Stimulated activated CD8-positive, alpha-beta memory T cell treated with anti-CD3 and anti-CD28 coated beads, Interleukin-7, amount 100 ng/mL, for 48 hours (primary cell): ENCODE measurements around the gene FKBP11.

Experiments used
- DNase-seq, 2 donors: peaks; one replicate each; pipeline ENCODE4 v3.0.0-alpha.2; 2020; ENCODE audit warnings: low read depth in 1 of 2; ENCODE audit errors: extremely low read depth in 1 of 2

FKBP11 gene

GRCh38 chr12:48956279-48957140, 31.2 kb upstream of the FKBP11 start:
- DNase-seq = no peak

GRCh38 chr12:48954841-48955501, 29.7 kb upstream of the FKBP11 start:
- no peak for DNase-seq

- no peak for DNase-seq
Observed at GRCh38 chr12:48954061-48954460, 28.8 kb upstream of the FKBP11 start.

GRCh38 chr12:48952691-48953090, 27.4 kb upstream of the FKBP11 start:
- no peak for DNase-seq

- no peak for DNase-seq
Observed at GRCh38 chr12:48947727-48948126, 22.4 kb upstream of the FKBP11 start.

DNA sequence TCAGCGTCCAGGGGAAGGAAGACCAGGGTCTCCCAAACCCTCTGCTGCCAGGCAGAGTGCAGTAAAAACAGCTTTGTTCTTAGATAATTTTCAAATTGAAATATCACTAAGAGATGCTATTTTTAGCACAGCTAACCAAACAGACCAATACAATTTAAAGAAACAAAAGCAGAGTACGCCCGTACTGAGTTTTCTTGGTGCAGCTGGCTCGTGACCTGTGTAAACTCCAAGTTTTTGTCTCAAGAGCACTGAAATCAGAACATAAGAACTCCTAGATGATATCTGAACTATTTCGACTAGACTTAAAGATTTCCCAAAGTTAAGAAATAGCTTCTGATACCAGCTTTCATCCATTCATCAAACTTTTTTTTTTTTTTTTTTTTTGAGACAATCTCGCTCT, 21.7 kb upstream of the FKBP11 start:
- no peak for DNase-seq

GRCh38 chr12:48946205-48946604, 20.9 kb upstream of the FKBP11 start:
- no peak for DNase-seq

- DNase-seq = no peak
Observed at GRCh38 chr12:48943221-48943620, 17.9 kb upstream of the FKBP11 start.

- no peak for DNase-seq
Observed at GRCh38 chr12:48940181-48940580, 14.9 kb upstream of the FKBP11 start.

GRCh38 chr12:48938805-48939204, 13.5 kb upstream of the FKBP11 start:
- DNase-seq = no peak

- no peak for DNase-seq
Observed at GRCh38 chr12:48937170-48937569, 11.9 kb upstream of the FKBP11 start.

GRCh38 chr12:48936379-48936979, 11.2 kb upstream of the FKBP11 start:
- DNase-seq = peak; percentile 49 to 65

- no peak for DNase-seq
Observed at GRCh38 chr12:48934312-48934706, 9.0 kb upstream of the FKBP11 start.

- DNase-seq = no peak
Observed at GRCh38 chr12:48933664-48934311, 8.5 kb upstream of the FKBP11 start.

- no peak for DNase-seq
Observed at GRCh38 chr12:48932878-48933277, 7.6 kb upstream of the FKBP11 start.

DNA sequence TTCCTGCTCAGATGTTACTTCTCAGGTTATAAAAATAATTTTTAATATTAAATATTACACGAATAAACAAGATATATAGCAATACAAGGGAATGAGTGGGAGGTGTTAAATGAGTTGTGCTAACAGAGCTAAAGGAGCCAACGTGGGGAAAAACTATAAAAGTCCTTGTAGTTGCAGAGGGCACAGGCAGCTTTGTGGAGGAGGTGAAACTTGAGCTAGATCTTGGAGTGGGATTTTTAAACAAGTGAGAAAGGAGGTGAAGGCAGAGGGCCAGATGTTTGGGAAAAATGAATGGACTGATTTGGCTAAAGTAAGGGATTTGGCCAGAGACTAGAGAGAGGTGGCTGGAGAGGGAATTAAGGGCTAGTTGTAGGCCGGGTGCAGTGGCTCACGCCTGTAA, 5.2 kb upstream of the FKBP11 start:
- no peak for DNase-seq

DNA sequence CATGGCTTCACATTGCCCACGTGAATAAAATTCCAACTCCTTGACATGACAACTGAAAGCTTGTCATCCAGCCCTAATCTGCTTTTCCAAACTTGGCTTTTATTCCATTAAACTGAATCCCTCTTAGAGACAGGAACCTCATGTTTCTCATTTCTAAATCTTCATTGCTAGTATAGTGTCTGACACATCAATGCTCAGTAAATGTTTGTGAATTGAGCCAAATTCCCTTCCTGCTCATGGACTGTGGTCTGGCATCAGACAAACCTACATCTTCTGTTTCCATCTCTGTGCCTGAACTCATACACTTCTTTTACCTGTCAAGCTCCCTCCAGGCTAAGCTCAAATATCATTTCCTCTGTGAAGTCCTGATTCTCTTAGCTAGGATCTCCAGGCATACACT, 4.3 kb upstream of the FKBP11 start:
- no peak for DNase-seq

GRCh38 chr12:48927261-48927660, 2.0 kb upstream of the FKBP11 start:
- DNase-seq = no peak

GRCh38 chr12:48924617-48925303, 532 bp downstream of the FKBP11 start:
- peak; percentile 57 to 63 for DNase-seq

DNA sequence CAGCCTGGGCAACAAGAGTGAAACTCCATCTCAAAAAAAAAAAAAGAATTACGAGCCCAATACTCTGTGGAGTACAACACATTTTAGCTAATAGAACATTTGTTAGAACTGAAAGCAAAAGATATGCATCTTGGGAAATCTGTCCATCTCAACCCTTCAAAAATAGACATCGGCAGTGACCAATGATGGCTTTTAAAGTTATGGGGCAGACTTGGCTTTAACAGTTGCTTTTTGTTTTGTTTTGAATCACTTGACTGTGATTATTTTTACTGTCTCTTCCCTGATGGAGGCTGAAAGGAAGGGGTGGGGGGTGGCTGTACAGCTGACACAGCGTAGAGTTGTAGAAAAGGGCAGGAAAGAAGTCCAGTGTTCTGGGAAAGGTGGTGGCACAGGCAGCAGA, 2.2 kb downstream of the FKBP11 start:
- no peak for DNase-seq
